SKM-1 (cell line): ENCODE results near the gene GC.
"Not testable (repeated sequence)": the region's sequence is repeated elsewhere in the genome, so short reads cannot be mapped to it uniquely, and the experiment has no call there.

Source experiments
- DNase-seq: peaks from one replicate; lab custom pipeline; 2025; ENCODE audit not compliant: unreplicated experiment; lab: John Stamatoyannopoulos, UW

Gene GC

GRCh38 chr4:71769434-71769833 is 14.4 kb downstream of the GC start:
- DNase-seq = no peak

GRCh38 chr4:71768123-71768522 is 15.8 kb downstream of the GC start:
- DNase-seq = no peak

GRCh38 chr4:71765821-71766383 is 18.0 kb downstream of the GC start:
- no peak for DNase-seq

GRCh38 chr4:71765350-71765749 is 18.5 kb downstream of the GC start:
- no peak for DNase-seq

- DNase-seq = no peak
These were observed 31.4 kb downstream of the GC start for GRCh38 chr4:71752383-71753042.

- DNase-seq = no peak
These were observed 34.8 kb downstream of the GC start for GRCh38 chr4:71749008-71749594.

- DNase-seq = no peak
These were observed 37.5 kb downstream of the GC start for GRCh38 chr4:71746379-71746778.

GRCh38 chr4:71738782-71739181 is 45.1 kb downstream of the GC start:
- not testable (repeated sequence) for DNase-seq

- DNase-seq = no peak
These were observed 51.2 kb downstream of the GC start for GRCh38 chr4:71732706-71733105.

GRCh38 chr4:71732066-71732465 is 51.8 kb downstream of the GC start:
- DNase-seq = no peak

- DNase-seq = no peak
These were observed 54.0 kb downstream of the GC start for GRCh38 chr4:71729856-71730255.

GRCh38 chr4:71713611-71714203 is 70.2 kb downstream of the GC start:
- DNase-seq = peak; percentile 44

GRCh38 chr4:71711985-71712348 is 71.9 kb downstream of the GC start:
- no peak for DNase-seq

GRCh38 chr4:71711044-71711984 is 72.6 kb downstream of the GC start:
- no peak for DNase-seq

- DNase-seq = no peak
These were observed 73.9 kb downstream of the GC start for GRCh38 chr4:71709961-71710360.

GRCh38 chr4:71698141-71698540 is 85.7 kb downstream of the GC start:
- DNase-seq = no peak

GRCh38 chr4:71697031-71697430 is 86.8 kb downstream of the GC start:
- no peak for DNase-seq

- no peak for DNase-seq
These were observed 88.9 kb downstream of the GC start for GRCh38 chr4:71694961-71695360.

- DNase-seq = no peak
These were observed 90.9 kb downstream of the GC start for GRCh38 chr4:71692963-71693362.

GRCh38 chr4:71692198-71692597 is 91.7 kb downstream of the GC start:
- no peak for DNase-seq
